Activated T-helper 1 cell treated with Interleukin-2 at 50 U/mL for 16 hours (primary cell): Measurements from ENCODE around the gene CSTB.

Source experiments
- DNase-seq: peaks from one replicate; pipeline ENCODE4 v3.0.0-alpha.2; 2020; ENCODE audit warnings: low read depth

Gene CSTB

DNA sequence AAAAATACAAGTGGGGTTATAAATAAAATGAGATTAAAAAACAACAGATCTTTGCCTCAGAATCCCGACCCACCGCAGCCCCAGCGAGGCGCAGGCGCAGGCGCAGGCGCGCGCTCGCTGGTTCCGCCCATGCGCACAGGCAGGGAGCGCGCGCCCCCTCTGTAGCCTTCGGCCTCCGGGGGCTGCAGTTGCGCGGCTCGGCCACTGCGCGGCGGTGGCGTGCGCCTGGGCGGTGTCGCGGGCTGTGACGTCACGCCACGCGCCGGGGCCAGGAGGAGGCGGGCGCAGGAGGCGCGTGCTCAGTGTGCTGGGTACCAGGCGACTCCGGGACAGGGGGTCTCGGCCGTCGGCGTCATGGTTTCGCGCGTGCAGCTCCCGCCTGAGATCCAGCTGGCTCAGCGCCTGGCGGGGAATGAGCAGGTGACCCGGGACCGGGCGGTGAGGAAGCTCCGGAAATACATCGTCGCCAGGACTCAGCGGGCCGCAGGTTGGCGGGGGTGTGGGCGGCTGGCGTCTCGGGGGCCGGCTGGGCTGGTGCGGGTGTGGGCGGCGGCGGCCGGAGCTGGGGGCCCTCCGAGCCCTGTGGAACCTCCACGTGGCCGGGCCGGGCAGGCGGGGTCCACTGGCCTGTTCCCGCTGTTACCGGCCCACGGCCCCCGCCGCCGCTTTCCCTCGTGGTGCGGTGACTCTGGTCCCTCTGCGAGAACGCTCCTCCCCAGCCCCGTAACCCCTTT lies 13.3 kb upstream of the CSTB start, which contains the start of gene RRP1:
Gene RRP1, plus strand, starts transcription at position 302 of the 734 bp plus-strand sequence. Its CDS starts 53 bp downstream, at position 355.
- DNase-seq: peak; percentile 94

DNA sequence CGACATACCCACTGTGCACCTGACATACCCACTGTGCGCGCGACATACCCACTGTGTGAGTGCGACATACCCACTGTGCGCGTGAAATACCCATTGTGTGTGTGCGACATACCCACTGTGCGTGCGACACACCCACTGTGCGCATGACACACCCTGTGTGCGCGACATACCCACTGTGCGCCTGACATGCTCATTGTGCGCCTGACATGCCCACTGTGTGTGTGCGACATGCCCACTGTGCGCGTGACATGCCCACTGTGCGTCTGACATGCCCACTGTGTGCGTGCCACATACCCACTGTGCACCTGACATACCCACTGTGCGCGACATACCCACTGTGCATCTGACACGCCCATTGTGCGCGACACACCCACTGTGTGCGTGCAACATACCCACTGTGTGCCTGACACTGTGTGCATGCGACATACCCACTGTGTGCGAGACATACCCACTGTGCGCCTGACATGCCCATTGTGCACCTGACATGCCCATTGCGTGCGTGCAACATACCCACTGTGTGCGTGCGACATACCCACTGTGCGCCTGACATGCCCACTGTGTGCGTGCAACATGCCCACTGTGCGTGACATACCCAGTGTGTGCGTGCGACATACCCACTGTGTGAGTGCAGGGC lies 10.8 kb upstream of the CSTB start:
- no peak for DNase-seq

DNA sequence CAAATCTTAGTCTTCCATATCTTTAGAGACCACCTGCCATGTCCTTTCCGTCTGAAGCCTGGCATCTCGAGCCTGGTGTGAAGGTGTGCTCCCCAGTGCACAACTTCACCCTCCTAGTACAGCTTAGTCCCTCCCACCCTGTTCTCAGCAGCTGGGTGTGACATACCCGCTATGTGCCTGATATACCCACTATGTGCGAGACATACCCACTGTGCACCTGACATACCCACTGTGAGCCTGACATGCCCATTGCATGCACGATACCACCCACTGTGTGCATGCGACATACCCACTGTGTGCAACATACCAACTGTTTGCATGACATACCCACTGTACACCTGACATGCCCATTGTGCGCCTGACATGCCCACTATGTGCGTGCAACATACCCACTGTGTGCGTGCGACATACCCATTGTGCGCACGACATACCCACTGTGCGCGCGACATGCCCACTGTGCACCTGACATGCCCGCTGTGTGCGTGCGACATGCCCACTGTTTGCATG lies 10.2 kb upstream of the CSTB start:
- no peak for DNase-seq

DNA sequence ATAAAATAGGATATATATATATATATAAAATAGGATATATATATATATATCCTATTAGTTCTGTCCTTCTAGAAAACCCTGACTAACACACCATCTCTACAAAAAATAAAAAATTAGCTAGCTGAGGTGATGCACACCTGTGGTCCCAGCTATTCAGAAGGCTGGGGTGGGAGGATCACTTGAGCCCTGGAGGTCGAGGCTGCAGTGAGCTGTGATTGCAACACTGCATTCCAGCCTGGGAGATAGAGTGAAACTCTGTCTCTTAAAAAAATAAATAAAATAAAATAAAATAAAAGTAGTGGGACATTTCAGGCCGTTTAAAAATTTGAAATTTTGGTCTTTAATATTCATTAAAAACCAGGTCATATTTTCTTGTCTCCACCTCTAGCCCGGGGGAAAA lies 9.0 kb upstream of the CSTB start:
- DNase-seq: no peak

DNA sequence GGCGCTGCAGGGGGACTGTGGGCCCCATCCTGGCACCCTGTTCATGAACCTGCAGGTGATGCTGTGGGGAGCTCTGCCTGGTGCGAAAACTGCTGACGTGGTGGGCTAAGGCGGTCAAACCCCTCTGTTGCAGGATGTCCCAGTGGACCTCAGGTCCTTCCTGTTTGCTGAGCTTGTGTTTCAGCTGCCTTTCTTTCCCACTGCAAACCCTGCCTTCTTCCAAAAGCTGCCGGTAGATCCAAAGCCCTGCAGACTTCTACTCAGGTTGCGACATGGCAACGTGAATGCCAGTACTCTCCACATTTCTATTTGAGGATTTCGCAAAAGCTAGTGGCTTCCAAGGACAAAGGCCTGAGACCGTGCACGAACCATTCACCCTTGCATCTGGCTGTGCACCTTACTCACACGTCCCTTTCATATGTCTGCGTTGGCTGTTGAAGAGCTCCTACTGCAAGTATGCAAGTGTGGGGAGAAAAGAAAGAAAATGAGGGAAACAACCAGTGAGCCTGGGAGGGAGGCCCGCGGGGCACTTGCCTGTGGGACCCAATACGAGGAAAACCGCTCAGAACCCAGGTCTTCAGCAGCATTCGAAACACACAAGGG lies 7.1 kb upstream of the CSTB start:
- DNase-seq: no peak

DNA sequence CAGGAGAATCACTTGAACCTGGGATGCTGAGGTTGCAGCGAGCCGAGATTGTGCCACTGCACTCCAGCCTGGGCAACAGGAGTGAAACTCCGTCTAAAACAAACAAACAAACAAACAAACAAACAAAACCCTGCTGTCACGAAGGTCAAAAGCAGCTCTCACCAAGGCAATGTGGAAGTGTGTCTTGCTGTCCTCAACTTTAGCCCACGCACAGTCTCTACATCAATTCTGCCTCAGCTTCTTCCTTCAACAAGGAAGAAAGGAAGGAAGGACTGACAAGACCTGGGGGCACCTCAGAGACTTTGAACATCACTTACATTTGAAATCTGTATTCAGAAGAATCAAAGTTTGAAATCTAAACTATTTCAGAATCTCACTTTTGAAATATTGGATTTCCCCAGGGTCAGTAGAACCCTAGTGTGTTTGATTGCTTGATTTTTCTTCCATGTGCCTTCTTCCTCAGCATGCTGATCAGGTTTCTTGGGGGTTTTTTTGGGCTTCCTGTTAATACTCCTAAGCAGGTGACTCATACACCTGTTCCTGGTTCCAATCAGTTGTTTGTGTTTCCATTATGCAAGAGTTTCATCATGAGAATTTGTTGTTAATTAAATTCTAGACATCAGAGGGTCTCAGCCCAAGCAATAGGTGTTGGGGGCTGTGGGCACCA lies 6.5 kb upstream of the CSTB start:
- no peak for DNase-seq

DNA sequence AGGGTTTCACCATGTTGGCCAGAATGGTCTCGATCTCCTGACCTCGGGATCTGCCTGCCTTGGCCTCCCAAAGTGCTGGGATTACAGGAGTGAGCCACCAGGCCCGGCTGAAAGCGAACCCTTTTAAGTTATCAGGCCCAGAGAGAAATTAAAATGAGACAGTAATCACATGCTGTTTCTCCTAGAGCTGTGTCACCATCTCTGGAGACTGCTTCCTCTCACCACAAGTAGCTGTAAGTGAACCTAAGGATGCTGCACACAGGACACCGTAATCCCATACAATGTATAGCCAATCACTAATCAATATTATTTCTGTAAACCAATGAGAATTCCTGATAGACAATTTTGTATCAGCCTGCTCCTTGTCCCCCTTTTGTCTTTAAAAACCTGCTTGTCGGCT lies 5.7 kb upstream of the CSTB start:
- no peak for DNase-seq

DNA sequence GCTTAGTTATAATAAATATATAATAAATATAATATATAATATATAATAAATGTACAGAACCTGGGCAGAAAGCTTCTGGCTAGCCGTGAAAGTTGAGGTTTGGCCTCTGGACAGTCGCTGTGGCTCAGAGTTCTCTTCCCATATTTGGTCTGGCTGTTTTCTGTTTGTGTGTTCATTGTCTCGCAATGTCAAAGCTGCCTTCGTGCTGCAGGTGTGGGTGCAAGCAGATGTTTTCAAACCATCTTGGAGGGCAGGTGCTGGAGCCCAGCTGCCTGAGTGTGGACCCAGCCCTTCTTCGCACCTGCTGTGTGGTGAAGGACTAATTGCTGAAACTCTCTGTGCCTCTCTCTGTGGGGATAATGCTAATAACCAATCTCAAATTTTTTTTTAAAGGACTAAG lies 3.6 kb upstream of the CSTB start:
- DNase-seq: no peak

DNA sequence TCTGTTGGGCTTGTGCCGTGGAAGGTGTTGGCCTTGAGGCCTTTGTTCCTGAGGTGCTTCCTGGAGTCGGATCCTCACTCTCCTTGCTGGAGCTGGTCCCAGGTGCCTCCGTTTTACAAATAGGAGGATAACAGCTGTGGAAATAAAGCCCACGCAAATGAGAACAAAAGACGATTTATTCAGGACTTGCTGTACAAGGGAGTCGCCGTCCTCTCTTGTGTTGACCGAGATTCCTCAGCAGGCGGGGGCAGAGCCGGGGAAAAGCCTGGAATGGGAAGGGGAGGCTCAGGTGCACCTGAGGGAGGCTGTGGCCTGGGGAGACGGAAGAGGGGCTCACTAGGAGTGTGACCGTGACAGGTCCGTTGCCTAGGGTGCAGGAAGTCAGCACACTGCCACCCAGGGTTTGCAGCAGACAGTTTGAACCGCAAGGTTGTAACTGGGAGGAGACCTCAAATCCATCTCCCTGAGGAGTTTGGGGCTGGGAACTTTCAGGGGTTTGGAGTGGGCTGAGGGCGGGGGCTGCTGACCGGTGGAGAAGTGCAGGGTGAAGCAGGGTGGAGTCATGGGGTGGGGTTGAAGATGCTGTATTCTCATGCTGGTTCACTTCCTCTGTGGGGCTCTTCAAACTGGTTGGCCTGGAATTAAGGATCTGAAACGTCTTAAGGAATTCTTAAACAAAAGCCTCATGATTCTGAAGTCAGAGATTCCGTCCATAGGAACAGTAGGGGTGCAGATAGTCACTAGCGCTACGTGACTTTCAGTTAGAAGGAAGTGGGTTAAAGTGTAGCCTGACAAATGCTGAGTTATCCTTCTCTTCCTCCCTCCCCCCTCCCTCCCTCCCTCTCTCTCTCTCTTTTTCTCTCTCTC lies 2.6 kb upstream of the CSTB start:
- no peak for DNase-seq

DNA sequence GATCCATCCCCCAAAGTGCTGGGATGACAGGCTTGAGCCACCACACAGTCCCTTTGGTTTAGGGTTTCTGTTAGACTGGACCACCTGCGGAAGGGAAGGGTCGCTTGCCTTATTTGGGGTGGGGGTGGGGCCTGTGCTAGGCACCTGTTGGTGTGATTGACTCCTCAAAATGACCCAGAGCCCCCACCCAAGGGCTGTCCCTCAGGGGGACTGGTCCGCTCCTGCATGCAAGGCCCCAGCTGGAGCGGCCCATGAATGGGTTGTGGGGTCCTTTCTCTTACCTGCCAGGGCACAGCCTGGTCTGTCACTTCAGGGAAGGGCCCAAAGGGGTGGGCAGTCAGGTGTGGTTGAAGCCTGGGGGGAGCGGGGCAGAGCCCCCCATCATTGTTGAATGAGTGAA lies 1.8 kb upstream of the CSTB start:
- no peak for DNase-seq

DNA sequence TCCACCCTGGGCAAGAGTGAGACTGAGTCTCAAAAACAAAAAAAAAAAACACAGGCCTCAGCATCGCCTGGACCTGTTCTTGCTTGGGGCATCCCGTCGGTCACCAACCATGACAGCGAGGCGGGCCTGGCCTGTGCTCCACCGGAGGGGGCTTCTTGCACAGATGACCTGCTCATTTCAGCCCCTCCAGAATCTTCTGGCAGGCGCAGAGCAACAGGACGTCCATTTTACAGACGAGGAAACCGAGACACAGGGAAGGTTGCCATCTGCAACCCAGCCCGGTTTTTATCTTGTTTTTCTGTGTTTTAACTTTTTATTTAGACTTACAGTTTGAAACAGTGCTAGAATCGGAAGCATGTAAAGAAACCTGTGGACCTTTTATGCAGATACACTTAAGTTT lies 918 bp downstream of the CSTB start:
- no peak for DNase-seq

DNA sequence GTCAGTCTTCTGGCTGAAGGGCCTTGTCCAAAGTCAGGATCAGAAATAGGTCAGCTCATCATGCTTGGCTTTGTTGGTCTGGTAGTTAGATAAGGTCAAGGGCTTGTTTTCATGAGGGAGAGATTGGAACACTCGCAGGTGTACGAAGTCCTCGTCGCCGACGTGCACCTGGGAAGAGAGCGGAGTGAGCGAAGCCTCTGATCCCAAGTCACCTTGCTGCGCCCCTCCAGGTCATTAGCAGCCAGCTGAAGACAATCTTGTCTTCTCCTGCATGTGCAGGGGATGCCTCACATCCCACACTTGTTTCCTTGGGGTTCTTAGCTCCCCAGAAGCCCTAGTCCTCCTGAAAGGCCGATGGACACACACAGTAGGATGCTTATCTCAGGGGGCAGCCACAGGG lies 1.9 kb downstream of the CSTB start:
- no peak for DNase-seq

DNA sequence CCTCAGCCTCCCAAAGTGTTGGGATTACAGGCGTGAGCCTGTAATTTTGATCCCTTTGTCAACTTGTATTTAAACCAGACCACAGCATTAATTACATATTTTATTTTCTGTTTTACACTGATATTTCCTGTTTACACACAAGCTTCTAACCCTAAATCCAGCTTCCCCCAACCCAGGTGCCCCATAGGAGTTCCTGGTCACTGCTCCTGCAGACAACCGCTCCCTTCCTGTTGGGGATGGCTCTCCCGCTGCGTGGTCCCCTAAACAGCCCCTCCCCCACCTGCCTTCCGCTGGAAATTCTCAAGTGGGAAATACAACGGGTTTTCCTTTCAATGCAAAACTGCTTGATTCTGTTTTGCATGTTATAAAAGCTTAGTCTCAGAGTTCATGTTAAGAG lies 3.7 kb downstream of the CSTB start:
- DNase-seq: no peak

DNA sequence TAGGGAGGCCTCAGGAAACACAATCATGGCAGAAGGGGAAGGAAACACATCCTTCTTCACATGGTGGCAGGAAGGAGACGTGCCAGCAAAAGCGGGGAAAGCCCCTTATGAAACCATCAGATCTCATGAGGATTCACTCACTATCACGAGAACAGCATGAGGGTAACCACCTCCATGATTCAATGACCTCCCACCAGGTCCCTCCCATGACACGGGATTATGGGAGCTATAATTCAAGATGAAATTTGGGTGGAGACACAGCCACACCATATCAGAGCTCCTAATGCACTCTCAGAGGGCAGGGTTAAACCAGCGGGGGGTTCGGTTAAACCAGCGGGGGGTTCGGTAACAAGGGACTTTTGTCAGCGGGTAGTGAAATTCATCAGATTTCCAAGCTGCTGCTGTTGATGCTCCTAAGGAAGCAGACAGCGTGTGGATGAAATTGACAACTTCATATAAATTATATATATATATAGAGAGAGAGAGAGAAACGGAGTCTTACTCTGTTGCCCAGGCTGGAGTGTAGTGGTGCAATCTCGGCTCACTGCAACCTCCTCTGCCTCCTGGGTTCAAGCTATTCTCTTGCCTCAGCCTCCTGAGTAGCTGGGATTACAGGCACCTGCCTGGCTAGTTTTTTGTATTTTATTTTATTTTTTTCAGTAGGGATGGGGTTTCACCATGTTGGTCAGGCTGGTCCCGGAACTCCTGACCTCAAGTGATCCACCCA lies 4.2 kb downstream of the CSTB start:
- no peak for DNase-seq

DNA sequence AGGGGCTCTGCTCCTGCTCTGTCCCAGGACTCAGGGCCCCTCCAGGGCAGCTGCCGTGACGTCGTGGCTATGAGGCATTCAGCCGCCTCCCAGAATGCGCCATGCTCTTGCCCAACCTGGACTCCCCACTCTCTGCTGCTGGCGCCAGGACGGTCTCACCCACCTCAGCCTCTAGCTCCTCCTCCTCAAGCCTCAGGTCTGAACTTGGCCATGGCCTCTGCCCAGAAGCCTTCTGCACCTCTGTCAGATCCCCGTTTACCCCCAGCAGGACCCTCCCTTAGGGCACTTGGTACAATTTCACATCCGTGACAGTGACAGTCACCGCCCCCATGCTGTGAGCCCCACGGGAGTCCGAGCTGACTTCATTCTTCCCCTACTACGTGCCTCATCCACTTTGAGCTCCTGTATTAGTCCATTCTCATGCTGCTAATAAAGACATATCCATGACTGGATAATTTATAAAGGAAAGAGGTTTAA lies 4.9 kb downstream of the CSTB start:
- DNase-seq: no peak

DNA sequence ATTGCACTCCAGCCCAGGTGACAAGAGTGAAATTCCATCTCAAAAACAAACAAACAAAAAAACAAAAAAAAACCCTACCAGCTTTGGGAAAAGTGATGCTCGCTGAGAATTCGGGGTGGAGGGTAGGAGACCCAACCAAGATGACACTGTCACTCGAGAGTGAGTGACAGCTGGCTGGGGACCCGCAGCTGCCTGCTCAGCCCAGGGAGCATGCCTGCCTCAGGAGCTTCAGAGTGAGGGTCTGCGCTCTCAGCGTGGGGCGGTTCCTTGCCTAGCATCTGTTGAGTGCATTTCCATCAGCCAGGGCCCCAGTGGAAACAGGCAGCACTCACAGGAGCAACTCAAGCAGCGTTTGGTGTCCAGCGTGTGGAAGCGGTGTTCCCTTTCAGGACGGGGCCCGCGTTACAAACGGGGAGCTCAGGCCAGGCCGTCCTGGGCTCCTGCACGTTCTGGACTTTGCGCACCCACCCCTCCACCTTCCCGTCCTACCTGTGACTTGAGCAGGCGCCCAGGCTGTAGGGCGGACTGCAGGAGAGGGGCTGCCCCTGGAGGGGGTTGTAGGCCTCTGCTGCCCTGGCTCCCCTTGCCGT lies 5.9 kb downstream of the CSTB start:
- DNase-seq: no peak

DNA sequence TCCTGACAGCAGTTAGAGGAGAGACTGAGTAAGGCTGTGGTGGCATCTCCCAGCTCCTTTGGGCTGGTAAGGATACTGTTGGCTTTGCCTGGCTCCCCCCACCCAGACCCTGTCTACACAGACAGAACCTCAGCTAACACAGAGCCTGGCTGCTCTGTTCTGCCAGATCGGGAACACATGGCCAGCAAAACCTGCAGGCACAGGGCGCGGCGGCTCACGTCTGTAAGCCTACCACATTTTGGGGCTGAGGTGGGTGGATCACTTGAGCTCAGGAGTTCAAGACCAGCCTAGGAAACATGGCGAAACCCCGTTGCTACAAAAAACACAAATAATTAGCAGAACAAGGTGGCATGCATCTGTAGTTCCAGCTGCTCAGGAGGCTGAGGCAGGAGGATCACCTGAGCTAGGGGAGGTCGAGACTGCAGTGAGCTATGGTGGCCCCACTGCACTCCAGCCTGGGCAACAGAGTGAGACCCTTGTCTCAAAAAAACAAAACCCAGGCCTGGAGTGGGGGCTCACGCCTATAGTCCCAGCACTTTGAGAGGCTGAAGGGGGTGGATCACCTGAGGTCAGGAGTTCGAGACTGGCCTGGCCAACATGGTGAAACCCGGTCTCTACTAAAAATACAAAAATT lies 6.7 kb downstream of the CSTB start:
- DNase-seq: no peak

DNA sequence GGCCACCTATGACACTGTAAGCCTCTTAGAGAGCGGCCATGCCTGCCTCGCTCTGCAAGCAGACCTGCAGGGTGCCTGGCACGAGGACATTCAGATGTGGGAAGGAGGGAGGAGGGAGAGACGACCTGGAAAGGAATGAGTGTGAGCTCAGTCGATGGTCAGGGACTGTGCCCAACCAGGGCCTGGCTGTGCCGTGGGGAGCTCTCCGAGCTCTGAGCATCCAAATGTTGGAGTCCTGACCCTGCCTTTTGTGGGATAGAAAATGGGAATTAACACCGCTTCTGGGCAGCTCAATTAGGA lies 7.3 kb downstream of the CSTB start:
- no peak for DNase-seq

DNA sequence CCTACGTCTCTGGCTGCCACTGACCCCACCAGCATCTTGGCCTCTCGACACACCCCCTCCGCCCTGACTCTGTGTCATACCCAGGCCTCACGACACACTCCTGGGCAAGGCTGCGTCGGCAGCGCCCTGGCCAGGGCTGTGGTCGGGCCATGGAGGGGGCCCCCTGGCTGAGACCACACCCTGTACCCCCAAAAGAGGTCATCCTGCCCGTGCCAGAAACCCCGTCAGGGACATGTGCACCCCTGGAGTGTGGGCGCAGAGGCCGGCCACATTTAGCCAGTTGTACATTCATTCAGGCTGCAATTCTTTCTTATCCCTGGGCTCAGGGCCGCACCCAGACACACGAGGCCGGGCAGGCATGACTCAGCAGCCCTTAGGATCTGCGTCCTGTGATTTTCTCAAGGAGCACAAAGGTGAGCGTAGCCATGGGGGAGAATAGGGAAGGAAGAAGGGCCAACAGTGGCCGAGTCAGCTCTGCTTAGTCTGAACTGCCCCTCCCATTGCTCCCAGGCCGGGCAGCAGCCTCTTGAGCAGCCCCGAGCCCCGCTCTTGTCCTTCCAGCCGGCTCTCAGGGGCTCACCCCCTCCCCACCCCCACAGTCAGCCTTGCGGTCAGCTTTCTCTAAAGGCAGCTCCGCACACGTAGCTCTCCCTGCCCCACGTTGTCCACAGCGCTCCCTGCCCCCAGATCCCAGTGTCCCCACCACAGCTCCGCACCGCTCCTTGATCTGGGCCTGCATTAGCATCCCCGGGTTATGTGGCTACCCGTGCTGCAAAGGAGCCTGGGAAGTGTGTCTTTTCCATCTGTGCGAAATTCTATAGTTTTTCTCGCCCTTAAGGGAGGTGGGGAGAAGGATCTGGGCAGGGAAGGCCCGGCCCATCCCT lies 7.9 kb downstream of the CSTB start:
- no peak for DNase-seq
